Cardiac fibroblast (primary cell): Measurements from ENCODE around the gene RPL35.
A peak's percentile ranks its signal among the peaks of the same experiment; 100 is the strongest.

Experiments
- DNase-seq, 2 donors: peaks; one replicate each; pipeline versions ENCODE4 v3.0.0 to v3.0.0-alpha.2; 2010; ENCODE audit warnings: low read depth in 2 of 2
- H3K4me3 ChIP-seq, 2 donors: replicated peaks in 1 of 2; 1 replicate in 1 of 2; 2 replicates in 1 of 2; pipeline ENCODE4 v1.5.1; 2011; ENCODE audit warnings: low read depth in 2 of 2, low read length in 2 of 2, mild to moderate bottlenecking in 2 of 2, moderate library complexity in 1 of 2
- TF ChIP-seq, protein P1 (sequence below): IDR thresholded peaks from one replicate; pipeline ENCODE4 v1.5.1; 2011; ENCODE audit warnings: low read depth, mild to moderate bottlenecking, low read length, inconsistent platforms

The RPL35 gene

GRCh38 chr9:124894035-124894740, 32.4 kb upstream of the RPL35 start:
- TF ChIP-seq, protein P1, sequence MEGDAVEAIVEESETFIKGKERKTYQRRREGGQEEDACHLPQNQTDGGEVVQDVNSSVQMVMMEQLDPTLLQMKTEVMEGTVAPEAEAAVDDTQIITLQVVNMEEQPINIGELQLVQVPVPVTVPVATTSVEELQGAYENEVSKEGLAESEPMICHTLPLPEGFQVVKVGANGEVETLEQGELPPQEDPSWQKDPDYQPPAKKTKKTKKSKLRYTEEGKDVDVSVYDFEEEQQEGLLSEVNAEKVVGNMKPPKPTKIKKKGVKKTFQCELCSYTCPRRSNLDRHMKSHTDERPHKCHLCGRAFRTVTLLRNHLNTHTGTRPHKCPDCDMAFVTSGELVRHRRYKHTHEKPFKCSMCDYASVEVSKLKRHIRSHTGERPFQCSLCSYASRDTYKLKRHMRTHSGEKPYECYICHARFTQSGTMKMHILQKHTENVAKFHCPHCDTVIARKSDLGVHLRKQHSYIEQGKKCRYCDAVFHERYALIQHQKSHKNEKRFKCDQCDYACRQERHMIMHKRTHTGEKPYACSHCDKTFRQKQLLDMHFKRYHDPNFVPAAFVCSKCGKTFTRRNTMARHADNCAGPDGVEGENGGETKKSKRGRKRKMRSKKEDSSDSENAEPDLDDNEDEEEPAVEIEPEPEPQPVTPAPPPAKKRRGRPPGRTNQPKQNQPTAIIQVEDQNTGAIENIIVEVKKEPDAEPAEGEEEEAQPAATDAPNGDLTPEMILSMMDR, result no peak
- H3K4me3 ChIP-seq, result no peak overlapping the region
- peak in 1 of 2 donors; percentile 10 for DNase-seq

GRCh38 chr9:124890179-124890578, 28.4 kb upstream of the RPL35 start:
- no peak for DNase-seq
- TF ChIP-seq, protein P1, result no peak
- H3K4me3 ChIP-seq, result no peak overlapping the region

GRCh38 chr9:124889006-124889405, 27.2 kb upstream of the RPL35 start:
- TF ChIP-seq, protein P1, result no peak
- DNase-seq, result no peak
- no peak overlapping the region for H3K4me3 ChIP-seq

DNA sequence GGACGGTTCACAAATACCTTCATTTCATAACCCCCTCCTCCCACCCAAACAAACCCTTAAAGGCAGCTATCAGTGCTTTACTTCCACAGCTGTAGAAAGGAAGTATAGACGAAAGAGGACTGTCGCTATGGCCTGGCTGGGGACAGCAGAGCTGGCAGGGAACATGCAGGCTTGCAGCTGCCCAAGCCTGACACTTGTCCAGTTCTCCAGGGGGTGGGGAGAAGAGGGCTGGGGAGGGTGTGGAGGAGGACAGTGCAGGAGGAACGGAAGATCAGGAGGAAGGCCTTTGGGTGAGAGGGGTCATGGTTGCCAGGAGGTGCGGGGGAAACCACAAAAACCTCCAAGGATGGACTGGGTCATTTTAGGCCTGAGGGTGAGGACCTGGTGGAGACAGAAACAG, 26.1 kb upstream of the RPL35 start:
- no peak overlapping the region for H3K4me3 ChIP-seq
- DNase-seq, result no peak
- TF ChIP-seq, protein P1, result no peak

DNA sequence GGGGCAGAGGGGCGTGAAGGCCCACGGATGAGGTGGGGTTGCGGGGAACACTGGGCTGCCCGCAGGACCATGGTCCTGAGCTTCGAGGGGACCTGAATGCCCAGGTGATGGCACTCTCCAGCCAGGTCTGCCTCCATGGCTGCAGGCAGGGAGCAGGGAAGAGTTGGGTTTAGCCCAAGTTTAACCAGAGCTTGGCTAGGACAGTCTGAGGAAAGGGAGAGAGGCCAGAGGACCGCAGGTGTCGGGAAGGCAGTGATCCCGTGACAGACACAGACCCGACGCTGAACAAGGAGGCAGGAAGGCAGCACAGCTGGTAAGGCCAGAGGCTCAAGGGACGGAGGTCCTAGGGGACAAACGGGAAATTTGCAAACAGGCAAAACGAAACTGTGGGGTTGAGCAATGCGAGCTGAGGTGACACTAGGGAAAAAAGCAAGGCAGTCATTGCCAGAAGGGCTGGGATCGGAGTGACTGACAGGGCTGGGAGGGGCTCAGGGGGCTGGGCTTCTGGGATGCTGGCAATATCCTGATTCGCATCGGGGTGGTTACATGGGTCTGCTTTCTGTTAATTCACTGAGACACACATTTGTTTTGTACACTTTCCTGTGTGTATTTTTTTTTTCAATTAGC, 25.2 kb upstream of the RPL35 start:
- no peak for DNase-seq
- TF ChIP-seq, protein P1, result no peak

GRCh38 chr9:124886461-124886860, 24.7 kb upstream of the RPL35 start:
- TF ChIP-seq, protein P1, result no peak
- no peak overlapping the region for H3K4me3 ChIP-seq
- DNase-seq, result no peak

More for the DNA sequence above, 25.2 kb upstream of the RPL35 start:
- no peak overlapping the region for H3K4me3 ChIP-seq
